Aorta (tissue), 5 donors: Measurements from ENCODE around the gene DLGAP3. TPM values are rescaled to one million over a fixed set of nuclear protein-coding genes. Genes with fewer than 3 reads are reported as not detected.

ENCODE experiments used
- ATAC-seq: fragments of 200-7000 bp; cut with Tn5 transposase; one replicate; pipeline ENCODE4 v1.9.1; 2022; ENCODE audit warnings: moderate library complexity; ENCODE audit not compliant: low FRiP score
- DNase-seq, 2 donors: peaks; one replicate each; pipeline ENCODE4 v3.0.0-alpha.2; 2020
- H3K27ac ChIP-seq, 2 donors: one replicate each; pipeline ENCODE4 v1.5.1; 2013; ENCODE audit warnings: low read length in 2 of 2, mild to moderate bottlenecking in 2 of 2, moderate library complexity in 2 of 2, control low read depth in 1 of 2, inconsistent platforms in 1 of 2, low read depth in 1 of 2
- H3K27me3 ChIP-seq, 2 donors: one replicate each; pipeline ENCODE4 v1.6.1; 2013; ENCODE audit warnings: control low read depth in 1 of 2, low read length in 1 of 2, mild to moderate bottlenecking in 1 of 2, moderate library complexity in 1 of 2; ENCODE audit not compliant: insufficient read depth in 2 of 2, control insufficient read depth in 1 of 2
- H3K36me3 ChIP-seq, 2 donors: one replicate each; pipeline ENCODE4 v1.6.1; 2013; ENCODE audit warnings: control low read depth in 1 of 2, low read length in 1 of 2, mild to moderate bottlenecking in 1 of 2; ENCODE audit not compliant: insufficient read depth in 2 of 2, control insufficient read depth in 1 of 2
- H3K4me1 ChIP-seq, 2 donors: one replicate each; pipeline ENCODE4 v1.6.1; 2013; ENCODE audit warnings: low read length in 2 of 2, control low read depth in 1 of 2, mild to moderate bottlenecking in 1 of 2, moderate library complexity in 1 of 2; ENCODE audit not compliant: insufficient read depth in 2 of 2, control insufficient read depth in 1 of 2
- H3K4me3 ChIP-seq, 2 donors: one replicate each; pipeline ENCODE4 v1.5.1; 2013; ENCODE audit warnings: low read length in 2 of 2, control low read depth in 1 of 2, mild to moderate bottlenecking in 1 of 2
- H3K9me3 ChIP-seq: one replicate; pipeline ENCODE4 v1.6.1; 2013; ENCODE audit warnings: mild to moderate bottlenecking, low read length; ENCODE audit not compliant: control insufficient read depth
- WGBS, 2 donors: extraction: QIAGEN DNeasy Blood & Tissue Kit; methylation state at CpG; one replicate each; pipeline ENCODE4 v1.1.7; 2013; 5-methylcytosine and 5-hydroxymethylcytosine counted together
- intact Hi-C, 2 donors: fragments of 100-400 bp; cut with DNase I; formaldehyde crosslinking; loops; one replicate each; pipeline versions ENCODE4 v1.14.2 to v1.15.0; 2022
- polyA plus RNA-seq, 2 donors: library from polyadenylated mRNA; stranded (reverse); fragments of 200-250 nt; gene quantifications; one replicate each; pipeline ENCODE4 v1.2.3, GENCODE V29; 2013
- total RNA-seq, 2 donors: library from RNA; stranded (reverse); fragmentation: NEBNext Ultra II Directional; extraction: Animal tissue kit (Norgen Biotek cat#: 25700); gene quantifications; one replicate each; pipeline ENCODE4 v1.2.1, GENCODE V29; 2021
- donor health status: healthy with polysubstance abuse.
- donor health status: Bipolar disorder and iron deficiency.
- donor health status: DM: no; HTN: no; CAD: no.
- donor health status: DM: no; HTN: no; CAD: no.
- donor health status: DM: yes; HTN: yes; CAD: no.

The DLGAP3 gene
- total and polyA plus RNA-seq, 4 donors = 0.10 to 0.36 (median 0.19) TPM; not detected in 1

DNA sequence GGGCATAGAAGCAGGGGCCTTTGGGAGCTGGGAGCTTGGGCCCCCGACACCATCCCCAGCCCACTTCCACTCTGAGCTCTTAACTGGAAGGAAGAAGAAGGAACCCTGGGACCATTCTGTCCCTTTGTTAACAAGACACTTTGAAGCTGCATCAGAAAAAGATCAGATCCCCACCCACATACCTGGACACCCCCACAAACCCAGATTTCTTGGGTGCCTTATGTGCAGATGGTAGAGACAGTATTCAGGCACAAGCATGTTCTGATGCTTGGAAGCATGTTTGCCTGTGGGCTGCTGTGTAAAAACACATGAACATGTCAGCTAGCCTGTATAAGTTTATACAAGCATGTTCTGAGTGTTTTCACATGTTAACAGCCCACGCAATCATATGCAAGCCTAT is 3.7 kb downstream of the DLGAP3 start:
- no peaks in the 10 kb centered on the region for H3K36me3 ChIP-seq
- WGBS, 2 donors = 74 to 76% methylated on average over 2 of the region's 2 CpGs
- H3K4me1 ChIP-seq = no peaks in the 10 kb centered on the region
- H3K4me3 ChIP-seq = no peak overlapping the region
- H3K27me3 ChIP-seq = peaks cover 0 to 3% of the 10 kb centered on the region in 2 donors
- no peak for ATAC-seq
- no peak overlapping the region for H3K27ac ChIP-seq
- intact Hi-C loops = no loop called here
- DNase-seq = no peak
- peaks cover 2% of the 10 kb centered on the region for H3K9me3 ChIP-seq

GRCh38 chr1:34924759-34925555 is 4.5 kb downstream of the DLGAP3 start:
- peak; percentile 55 for ATAC-seq

DNA sequence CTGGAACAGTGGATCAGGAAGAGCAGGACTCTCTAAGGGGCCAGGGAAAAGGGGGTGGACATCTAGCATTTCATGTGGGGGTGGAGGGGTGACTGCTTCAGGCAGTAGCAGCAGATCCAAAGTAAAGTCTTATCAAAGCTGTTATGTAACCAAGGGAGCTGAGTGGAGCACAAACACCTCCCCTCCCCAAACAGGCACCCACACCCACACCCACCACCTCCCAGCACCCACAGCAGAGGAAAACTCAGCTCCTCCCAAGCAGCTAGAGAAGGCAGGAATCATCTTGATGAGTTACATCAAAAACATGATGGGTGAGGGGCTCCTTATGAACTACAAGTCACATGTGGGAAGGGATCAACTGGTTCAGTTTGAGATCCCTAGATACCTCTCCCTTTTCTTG is 6.0 kb downstream of the DLGAP3 start:
- intact Hi-C loops = no loop called here
- H3K36me3 ChIP-seq = no peaks in the 10 kb centered on the region
- H3K27me3 ChIP-seq = peaks cover 0 to 5% of the 10 kb centered on the region in 2 donors
- H3K27ac ChIP-seq = no peak overlapping the region
- no peak overlapping the region for H3K4me3 ChIP-seq
- DNase-seq (no peak), ATAC-seq (no peak)
- no peaks in the 10 kb centered on the region for H3K4me1 ChIP-seq
- peaks cover 2% of the 10 kb centered on the region for H3K9me3 ChIP-seq

More at GRCh38 chr1:34924759-34925555, 4.5 kb downstream of the DLGAP3 start:
- intact Hi-C loops = no loop called here
- no peaks in the 10 kb centered on the region for H3K4me1 ChIP-seq
- H3K27me3 ChIP-seq = peaks cover 0 to 3% of the 10 kb centered on the region in 2 donors
- H3K9me3 ChIP-seq = peaks cover 2% of the 10 kb centered on the region
- no peak overlapping the region for H3K4me3 ChIP-seq
- H3K27ac ChIP-seq = no peak overlapping the region
- H3K36me3 ChIP-seq = no peaks in the 10 kb centered on the region
- peak; percentile 82 to 92 for DNase-seq
- 2 to 3% methylated on average over 16 of the region's 16 CpGs for WGBS, 2 donors

GRCh38 chr1:34918977-34919561 is 10.4 kb downstream of the DLGAP3 start:
- intact Hi-C loops = no loop called here
- Histone ChIP-seq H3K4me1 (no peaks in the 10 kb centered on the region), H3K9me3 (peaks cover 2% of the 10 kb centered on the region), H3K27ac (no peak overlapping the region), H3K4me3 (no peak overlapping the region), H3K27me3 (peaks cover 0 to 3% of the 10 kb centered on the region in 2 donors), H3K36me3 (no peaks in the 10 kb centered on the region)
- WGBS, 2 donors = 10 to 14% methylated on average over 14 of the region's 14 CpGs
- DNase-seq = peak in 1 of 2 donors; percentile 56
- no peak for ATAC-seq

DNA sequence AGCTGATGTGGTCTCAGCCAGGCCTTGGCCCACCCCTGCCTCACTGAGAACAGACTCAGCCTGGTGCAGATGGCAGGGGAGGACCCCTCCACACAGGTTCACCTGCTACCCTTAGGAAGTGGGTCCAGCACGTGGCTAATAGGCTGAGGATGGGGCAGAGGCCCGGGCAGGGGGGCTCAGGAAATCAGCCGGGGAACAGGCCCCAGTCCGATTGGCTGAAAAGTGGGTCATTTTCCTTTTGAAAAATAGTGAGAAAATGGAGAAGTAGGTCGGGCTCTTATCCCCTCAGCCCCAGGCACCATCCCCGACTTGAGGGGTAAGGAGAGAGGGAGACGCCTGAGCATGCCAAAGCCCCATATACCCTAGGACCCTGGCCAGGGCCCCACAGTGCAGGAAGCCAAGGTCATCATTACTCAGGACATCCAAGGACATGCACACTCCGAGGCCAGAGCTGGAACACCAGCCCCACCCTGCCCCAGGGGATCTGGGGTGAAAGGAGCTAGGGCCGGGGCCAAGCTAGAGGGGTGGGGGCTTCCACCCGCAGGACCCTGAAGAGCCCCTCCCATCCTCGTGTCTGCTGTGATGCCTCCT is 11.0 kb downstream of the DLGAP3 start:
- Histone ChIP-seq H3K9me3 (peaks cover 2% of the 10 kb centered on the region), H3K4me1 (no peaks in the 10 kb centered on the region), H3K4me3 (no peak overlapping the region), H3K27me3 (peaks cover 0 to 3% of the 10 kb centered on the region in 2 donors), H3K36me3 (no peaks in the 10 kb centered on the region), H3K27ac (no peak overlapping the region)
- DNase-seq (no peak), ATAC-seq (no peak)
- WGBS, 2 donors = 31 to 32% methylated on average over 11 of the region's 11 CpGs
- intact Hi-C loops = no loop called here

- 85 to 93% methylated on average over 6 of the region's 6 CpGs for WGBS, 2 donors
Observed at GRCh38 chr1:34917017-34917416, 12.4 kb downstream of the DLGAP3 start.

DNA sequence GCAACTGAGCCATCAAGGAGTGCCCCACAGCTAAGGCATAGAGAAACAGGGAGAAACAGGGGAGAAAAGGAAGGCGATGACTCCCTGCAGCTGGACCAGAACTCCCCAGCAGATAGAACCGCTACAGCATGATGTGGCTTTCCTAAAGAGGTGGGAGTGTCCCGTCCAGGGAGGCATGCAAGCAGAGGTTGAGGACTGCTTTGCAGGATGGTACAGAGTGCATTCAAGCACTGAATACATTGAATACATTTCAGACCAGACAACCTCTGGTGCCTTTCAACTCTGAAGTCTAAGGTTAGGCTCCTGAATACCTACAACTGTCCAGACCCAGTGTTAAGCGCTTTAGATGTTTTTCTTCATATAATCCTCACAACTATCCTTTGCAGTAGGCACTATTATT is 13.3 kb downstream of the DLGAP3 start:
- 88 to 92% methylated on average over 4 of the region's 4 CpGs for WGBS, 2 donors
- intact Hi-C loops = no loop called here
- Histone ChIP-seq H3K4me3 (no peak overlapping the region), H3K9me3 (no peaks in the 10 kb centered on the region), H3K27me3 (peaks cover 0 to 2% of the 10 kb centered on the region in 2 donors), H3K36me3 (no peaks in the 10 kb centered on the region), H3K27ac (no peak overlapping the region), H3K4me1 (no peaks in the 10 kb centered on the region)
- ATAC-seq (no peak), DNase-seq (no peak)

More at GRCh38 chr1:34917017-34917416, 12.4 kb downstream of the DLGAP3 start:
- Histone ChIP-seq H3K27me3 (peaks cover 0 to 3% of the 10 kb centered on the region in 2 donors), H3K4me1 (no peaks in the 10 kb centered on the region), H3K36me3 (no peaks in the 10 kb centered on the region), H3K27ac (no peak overlapping the region), H3K4me3 (no peak overlapping the region), H3K9me3 (peaks cover 2% of the 10 kb centered on the region)
- no peak for DNase-seq
- no peak for ATAC-seq
- intact Hi-C loops = no loop called here

DNA sequence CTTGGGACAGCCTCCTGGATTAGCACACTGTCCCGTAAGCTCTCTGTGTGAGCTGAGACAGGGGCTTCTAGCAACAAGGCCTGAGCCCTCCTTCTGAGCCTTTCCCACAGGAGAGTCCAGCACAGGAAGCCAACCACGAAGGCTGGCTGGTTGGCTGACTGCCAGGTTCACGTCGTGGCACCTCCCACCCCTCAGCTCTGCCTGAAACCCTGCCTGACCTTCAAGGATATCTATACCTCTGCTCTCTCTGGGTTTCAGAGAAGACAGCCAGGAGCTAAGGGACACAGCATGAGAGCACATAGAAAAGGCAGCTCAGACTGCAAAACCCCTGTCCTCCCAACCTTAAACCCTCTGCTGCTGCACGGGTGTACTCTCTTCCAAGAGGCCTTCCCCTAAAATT is 13.9 kb downstream of the DLGAP3 start:
- no peak overlapping the region for H3K4me3 ChIP-seq
- H3K4me1 ChIP-seq = no peaks in the 10 kb centered on the region
- 27 to 32% methylated on average over 5 of the region's 5 CpGs for WGBS, 2 donors
- no peaks in the 10 kb centered on the region for H3K36me3 ChIP-seq
- DNase-seq (no peak), ATAC-seq (no peak)
- intact Hi-C loops = no loop called here
- no peak overlapping the region for H3K27ac ChIP-seq
- H3K27me3 ChIP-seq = peaks cover 0 to 2% of the 10 kb centered on the region in 2 donors
- H3K9me3 ChIP-seq = no peaks in the 10 kb centered on the region
